Measurements from ENCODE around the gene BCAS1.
"Not testable (repeated sequence)": the region's sequence is repeated elsewhere in the genome, so short reads cannot be mapped to it uniquely, and the experiment has no call there.

Gene BCAS1

GRCh38 chr20:53940907-53941545 is 129.4 kb downstream of the BCAS1 start:
- DNase-seq (ENCODE audit: low read depth): no peak

- DNase-seq (ENCODE audit: low read depth): no peak
Observed at GRCh38 chr20:53940360-53940702, 130.1 kb downstream of the BCAS1 start.

DNA sequence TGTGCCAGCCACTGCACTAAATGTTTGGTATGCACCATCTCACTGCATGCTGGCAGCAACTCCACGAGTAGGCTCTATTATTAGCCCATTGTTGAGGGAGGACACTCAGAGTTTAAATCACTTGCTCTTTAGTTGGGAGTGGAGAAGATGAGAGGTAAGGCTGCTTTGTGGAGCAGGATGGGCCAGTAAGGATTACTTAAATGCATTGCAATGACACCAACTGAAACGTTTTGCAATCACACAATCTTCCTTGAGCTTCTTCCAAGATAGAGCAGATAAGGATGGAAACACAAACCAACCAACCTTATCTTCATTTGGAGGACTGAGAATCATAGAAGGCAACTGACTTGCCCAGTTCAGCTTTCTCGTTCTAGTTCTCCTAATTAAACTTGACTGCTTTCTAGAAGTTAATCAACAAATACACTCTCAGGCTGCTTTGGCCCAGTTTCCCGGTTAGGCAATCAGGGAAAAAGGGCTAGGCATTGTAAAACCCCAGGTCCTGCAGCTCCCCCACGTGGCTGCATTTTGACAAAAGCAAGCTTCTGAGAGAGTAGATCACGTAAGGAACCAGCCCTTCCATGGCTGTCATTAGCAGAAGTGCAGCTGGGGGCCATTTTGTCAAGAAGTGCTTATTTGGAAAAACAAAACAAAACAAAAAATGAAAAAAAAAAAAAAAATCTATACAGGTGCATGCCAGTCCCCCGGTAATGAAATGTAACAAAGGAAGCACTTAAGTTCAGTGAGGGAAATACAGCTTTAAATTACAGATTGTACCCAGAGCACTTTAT is 130.6 kb downstream of the BCAS1 start:
- DNase-seq (ENCODE audit: low read depth): peak; percentile 43

- no peak for DNase-seq (ENCODE audit: low read depth)
Observed at GRCh38 chr20:53939190-53939571, 131.2 kb downstream of the BCAS1 start.

DNA sequence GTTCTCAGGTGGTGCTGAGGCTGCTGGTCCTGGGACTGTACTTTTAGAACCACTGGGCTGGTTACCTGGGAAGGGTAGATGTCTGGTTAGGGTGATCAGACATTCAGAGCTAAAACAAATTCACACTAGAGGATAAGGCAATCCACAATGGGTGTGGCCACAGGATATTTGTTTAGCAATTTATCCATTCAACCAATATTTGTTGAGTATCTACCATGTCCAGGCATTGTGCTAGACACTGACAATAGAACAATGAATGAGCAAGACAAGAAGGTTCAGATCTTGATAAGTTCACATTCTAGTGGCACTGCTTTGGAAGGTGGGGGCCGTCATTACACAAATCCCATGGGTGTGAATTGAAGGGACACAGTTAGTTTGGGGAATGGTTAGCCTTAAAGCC is 131.7 kb downstream of the BCAS1 start:
- DNase-seq (ENCODE audit: low read depth): no peak

DNA sequence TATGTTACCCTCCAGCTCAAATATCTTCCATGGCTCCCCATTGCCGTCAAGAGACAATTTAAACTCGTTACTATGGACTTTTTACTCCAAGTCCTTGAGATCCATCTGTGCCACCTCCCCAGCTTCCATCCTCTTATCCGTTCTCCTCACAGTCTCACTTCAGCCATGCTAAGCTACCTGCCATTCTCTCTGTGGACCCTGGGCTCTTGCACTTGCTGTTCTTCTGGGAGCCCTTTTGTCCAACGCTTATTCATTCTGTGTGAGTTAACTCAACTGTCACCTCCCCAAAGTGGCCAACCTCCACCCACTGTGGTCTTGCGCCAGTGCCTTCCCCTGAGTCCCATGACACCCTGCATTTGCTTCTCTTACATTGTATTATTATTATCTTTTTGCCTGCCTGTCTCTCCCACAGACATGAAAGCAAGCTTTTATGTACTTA is 132.4 kb downstream of the BCAS1 start:
- DNase-seq (ENCODE audit: low read depth): no peak

- no peak for DNase-seq (ENCODE audit: low read depth)
Observed at GRCh38 chr20:53937339-53937741, 133.1 kb downstream of the BCAS1 start.

DNA sequence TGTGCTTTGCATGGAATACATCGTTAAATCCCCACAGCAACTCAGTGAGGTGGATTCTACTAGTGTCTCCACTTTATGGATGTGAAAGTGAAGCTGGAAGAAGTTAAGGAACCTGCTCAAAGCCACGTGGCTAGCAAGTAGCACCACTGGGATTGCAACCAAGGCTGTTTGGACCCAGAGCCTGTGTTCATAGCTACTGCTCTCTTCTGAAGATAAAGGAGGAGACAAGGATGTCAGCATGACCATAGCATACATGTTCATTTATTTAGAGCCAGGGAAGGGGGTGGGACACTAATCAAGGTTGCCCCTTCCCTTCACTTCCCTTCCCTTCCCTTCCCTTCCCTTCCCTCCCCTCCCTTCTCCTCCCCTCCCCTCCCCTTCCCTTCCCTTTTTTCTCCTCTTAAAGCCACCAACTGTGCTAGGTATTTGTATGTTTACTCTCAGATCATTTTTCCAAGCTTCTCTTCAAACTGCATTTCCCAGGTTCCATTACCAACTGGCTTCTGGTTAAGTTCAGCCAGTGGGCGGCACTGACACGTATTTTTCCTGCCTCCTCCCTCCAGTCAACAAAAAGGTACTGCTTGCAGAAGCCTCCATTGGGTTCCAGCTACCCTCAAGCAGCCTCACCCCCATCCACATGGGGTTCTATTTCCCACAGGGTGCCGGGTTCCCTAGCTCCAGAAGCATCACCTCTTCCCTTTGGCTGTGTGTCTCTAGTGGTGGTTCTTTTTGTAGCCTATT is 134.9 kb downstream of the BCAS1 start:
- no peak for DNase-seq (ENCODE audit: low read depth)

DNA sequence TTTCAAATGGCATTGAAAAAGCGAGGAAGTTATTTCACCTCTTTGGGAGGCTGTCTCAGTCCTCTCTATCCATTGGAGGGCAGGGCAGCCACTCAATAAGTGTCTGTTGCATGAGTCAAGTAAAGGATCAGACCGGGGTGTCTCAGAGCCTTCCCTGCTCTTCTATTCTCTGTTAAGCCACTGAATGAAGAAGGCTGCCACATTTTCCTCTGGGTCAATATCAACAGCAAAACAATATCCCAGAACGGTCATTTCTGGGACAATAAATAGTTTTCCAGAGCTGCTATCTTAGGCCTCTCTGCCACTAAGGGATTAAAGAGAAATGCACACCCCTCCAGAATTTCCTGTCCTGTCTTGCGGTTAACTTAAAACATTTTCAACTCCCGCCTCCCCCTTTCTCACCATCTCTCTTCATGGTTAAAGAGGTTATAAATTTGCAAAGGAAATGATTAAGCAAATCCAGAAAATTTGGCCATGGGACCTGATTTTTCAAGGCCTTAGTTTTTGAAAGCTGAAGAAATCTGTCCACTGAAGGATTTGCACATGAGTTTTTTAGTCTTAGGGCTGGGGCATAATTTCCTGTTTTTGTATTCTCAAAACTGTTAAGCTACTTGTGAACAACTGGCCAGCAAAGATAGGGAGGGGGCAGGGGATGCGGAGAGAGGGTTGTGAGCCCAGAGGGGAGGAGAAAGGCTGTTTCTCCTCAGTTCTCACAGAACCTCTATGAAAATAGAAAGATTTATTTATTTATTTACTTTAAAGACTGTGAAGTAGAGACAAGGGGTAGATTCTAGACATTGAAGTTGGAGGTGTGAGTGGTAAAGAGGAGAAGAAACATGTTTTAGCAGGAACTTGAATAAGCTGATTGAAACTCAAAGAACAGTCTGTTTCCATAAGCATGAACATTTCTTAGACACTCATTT is 135.7 kb downstream of the BCAS1 start:
- DNase-seq (ENCODE audit: low read depth): no peak

- no peak for DNase-seq (ENCODE audit: low read depth)
Observed at GRCh38 chr20:53933232-53933846, 137.1 kb downstream of the BCAS1 start.

GRCh38 chr20:53932655-53933192 is 137.7 kb downstream of the BCAS1 start:
- not testable (repeated sequence) for DNase-seq (ENCODE audit: low read depth)

DNA sequence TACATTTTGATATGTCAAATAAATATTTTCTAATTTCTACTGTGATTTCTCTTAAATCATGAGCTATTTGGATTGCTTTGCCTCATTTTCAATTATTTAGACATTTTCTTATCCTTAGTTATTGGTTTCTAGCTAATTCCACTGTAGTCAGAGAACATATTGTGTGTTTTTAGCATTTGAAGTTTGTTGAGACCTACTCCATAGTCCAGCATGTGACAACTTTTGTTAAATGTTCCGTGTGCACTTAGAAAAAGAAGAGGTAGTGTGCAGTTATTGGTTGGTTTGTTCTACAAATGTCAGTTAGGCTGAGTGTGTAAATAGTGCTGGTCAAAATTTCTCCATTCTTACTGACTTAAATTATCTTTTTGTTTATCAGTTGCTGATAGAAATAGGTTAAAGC is 138.8 kb downstream of the BCAS1 start:
- no peak for DNase-seq (ENCODE audit: low read depth)

GRCh38 chr20:53930651-53931504 is 139.5 kb downstream of the BCAS1 start:
- DNase-seq (ENCODE audit: low read depth): no peak

- DNase-seq (ENCODE audit: low read depth): no peak
Observed at GRCh38 chr20:53929974-53930650, 140.3 kb downstream of the BCAS1 start.

DNA sequence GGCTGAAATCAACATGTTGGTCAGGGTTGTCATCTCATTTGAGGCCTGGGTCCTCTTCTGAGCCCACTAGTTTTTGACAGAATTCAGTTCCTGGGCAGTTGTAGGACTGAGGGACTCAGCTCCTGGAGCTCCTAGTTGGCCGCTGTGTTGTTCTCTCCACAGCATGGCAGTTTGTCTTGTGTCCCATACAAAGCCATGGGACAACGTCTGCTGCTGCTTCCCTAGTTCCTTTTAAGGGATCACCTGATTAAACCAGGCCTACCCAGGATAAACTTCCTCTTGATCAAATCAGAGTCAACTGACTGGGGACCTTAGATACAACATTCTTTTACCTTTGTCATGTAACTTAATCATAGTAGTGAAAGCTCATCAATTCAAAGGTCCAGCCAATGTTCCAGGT is 141.0 kb downstream of the BCAS1 start:
- no peak for DNase-seq (ENCODE audit: low read depth)

DNA sequence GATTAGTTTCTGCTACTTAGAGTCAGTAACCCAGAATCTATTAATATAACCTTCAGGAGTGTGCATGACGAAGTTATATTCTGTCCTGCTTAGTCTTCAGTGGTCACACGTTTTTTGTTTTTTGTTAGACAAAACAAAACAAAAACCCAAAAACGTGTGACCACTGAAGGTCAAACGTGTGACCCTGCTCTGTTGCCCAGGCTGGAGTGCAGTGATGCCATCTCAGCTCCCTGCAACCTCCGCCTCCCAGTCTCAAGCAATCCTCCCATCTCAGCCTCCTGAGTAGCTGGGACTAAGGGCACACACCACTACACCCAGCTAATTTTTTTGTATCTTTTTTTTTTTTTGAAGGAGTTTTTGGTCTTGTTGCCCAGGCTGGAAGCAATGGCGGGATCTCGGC is 142.4 kb downstream of the BCAS1 start:
- no peak for DNase-seq (ENCODE audit: low read depth)

DNA sequence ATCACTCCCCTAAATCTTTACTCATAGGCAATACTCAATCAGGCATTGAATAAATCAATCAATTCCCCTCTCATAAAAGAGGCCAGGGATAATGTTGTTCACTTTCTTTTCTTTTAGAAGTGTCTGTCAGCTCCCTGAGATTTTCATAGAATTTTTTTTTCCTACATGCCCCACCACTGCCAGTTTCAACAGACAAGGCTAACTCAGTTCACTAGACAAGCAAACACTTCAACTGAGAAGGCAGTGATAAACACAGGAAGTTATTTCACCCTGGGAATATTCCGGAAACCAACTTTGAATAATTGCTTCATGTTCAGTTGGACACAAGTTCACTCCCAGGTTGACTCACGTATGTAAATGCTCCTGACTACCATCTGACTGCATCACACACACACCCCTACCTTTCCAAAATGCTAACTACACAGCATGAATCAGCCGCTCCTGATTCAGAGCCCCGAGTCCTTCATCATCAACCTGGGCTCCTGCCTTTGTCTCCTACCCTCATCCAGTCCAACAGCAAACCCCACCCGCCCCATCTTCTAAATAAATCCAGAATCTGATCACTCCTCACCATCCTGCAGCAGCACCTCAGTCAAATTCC is 143.9 kb downstream of the BCAS1 start:
- no peak for DNase-seq (ENCODE audit: low read depth)

- DNase-seq (ENCODE audit: low read depth): no peak
Observed at GRCh38 chr20:53925651-53926401, 144.6 kb downstream of the BCAS1 start.
